SKM-1 treated with dmso at 0.1 percent for 144 hours (cell line): Measurements from ENCODE around the gene RNF135.
"Not testable (repeated sequence)": the region's sequence is repeated elsewhere in the genome, so short reads cannot be mapped to it uniquely, and the experiment has no call there.

Source experiments
- DNase-seq: peaks from one replicate; lab custom pipeline; 2025; ENCODE audit not compliant: unreplicated experiment; lab: John Stamatoyannopoulos, UW

The RNF135 gene, protein sequence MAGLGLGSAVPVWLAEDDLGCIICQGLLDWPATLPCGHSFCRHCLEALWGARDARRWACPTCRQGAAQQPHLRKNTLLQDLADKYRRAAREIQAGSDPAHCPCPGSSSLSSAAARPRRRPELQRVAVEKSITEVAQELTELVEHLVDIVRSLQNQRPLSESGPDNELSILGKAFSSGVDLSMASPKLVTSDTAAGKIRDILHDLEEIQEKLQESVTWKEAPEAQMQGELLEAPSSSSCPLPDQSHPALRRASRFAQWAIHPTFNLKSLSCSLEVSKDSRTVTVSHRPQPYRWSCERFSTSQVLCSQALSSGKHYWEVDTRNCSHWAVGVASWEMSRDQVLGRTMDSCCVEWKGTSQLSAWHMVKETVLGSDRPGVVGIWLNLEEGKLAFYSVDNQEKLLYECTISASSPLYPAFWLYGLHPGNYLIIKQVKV

DNA sequence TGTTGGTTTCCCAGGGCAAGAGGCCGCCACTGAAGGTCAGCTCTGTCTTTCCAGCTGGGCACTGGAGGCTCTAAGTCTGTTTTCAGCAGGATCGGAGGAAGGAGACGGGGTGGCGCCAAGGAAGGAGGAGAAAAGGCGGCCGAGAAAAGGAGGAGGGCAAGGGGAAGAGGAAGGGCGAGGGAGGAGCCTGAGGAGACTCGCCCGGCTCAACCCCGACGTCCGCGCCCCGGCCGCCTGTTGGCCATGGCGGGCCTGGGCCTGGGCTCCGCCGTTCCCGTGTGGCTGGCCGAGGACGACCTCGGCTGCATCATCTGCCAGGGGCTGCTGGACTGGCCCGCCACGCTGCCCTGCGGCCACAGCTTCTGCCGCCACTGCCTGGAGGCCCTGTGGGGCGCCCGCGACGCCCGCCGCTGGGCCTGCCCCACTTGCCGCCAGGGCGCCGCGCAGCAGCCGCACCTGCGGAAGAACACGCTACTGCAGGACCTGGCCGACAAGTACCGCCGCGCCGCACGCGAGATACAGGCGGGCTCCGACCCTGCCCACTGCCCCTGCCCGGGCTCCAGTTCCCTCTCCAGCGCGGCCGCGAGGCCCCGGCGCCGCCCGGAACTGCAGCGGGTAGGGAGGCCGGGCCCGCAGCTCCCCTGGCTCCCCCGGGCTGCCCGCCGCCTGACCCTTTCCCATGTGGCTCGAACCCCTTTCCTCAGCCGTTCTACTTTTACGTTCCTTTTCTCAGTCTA lies at the start of gene RNF135:
Gene RNF135, plus strand, starts transcription at position 209 of the 737 bp plus-strand sequence. Its CDS starts 35 bp downstream, at position 244.
- peak; percentile 87 for DNase-seq

DNA sequence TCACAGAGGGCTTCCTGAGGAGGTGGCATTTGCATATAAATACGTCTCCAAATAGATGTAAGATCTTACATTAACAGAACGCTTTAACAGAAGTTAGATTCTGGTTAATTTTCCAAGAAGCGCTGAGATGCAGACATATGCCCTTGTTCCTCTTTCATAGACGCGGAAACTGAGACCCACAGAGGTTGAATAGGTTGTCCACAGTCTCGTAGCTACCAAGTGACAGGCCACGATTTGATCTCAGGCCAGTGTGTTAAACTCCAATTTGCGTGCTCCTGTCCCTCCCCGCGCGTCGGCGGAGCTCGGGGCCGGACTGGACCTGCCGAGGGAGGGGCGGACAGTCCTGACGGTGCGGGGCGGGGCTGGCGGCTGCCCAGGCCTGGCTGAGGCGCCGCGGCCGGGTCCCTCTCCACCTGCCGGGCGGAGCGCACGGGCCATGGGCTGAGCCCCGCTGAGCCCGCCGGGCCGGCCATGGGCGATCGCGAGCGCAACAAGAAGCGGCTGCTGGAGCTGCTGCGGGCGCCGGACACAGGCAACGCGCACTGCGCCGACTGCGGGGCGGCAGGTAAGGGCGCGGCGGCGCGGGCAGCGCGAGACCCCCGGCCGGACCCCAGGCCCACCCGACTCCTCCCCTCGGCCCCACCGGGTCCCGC lies 49.2 kb upstream of the RNF135 start, which contains the start of gene ADAP2:
Gene ADAP2, plus strand, starts transcription at position 402 of the 653 bp plus-strand sequence. Its CDS starts 70 bp downstream, at position 472.
- no peak for DNase-seq

DNA sequence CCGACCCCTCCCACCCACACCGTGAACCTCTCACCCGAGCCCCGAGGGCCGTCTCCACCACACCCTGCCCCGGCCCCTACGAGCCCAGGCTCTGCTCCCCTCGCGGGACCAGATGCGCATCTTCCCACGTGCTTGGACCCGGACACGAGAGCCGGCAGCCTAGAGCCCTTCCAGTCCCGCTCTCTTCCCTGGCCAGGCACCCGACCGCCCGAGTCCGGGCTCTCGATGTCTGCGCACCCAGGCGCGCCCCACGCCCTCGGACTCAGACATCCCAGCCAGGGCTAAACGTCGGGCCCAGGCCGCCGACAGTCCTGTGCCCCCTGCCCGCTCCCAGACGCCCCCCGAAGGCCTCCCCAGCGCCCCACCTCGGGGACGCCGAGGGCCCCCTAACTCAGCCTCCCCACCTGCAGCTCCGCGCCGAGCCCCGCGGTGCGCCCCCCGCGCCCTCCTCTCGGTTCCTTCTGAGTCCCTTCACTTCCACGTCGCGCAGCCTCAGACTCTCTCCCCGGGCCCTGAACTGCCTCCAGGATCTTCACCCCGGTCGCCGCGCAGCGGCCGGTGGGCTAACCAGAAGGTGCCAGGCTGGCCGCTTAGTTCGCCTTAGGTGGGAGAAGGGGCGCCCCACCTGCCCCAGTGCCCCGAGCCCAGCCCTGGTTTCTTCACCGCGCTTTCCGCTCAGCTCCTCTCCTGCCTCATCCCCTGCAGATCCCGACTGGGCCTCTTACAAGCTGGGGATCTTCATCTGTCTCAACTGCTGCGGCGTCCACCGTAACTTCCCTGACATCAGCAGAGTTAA lies 48.4 kb upstream of the RNF135 start:
- no peak for DNase-seq

DNA sequence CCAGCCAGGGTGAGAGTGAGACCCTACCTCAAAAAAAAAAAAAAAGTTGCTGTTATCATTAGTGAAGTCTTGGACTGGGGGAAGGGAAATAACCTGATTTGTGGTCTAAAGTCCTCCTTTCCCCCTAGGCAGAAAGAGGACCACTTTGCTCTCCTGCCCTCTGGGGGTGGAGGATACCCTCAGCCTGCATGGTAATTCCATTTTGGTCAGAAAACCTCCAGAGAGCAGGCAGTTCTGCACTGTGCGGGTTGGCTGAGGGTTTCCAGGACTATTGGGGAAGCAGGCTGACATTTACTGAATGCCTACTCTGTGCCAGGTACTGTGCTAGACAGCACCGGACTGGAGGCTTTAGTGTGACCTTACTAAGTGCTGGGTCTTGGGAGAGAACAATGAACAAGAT lies 46.5 kb upstream of the RNF135 start:
- no peak for DNase-seq

DNA sequence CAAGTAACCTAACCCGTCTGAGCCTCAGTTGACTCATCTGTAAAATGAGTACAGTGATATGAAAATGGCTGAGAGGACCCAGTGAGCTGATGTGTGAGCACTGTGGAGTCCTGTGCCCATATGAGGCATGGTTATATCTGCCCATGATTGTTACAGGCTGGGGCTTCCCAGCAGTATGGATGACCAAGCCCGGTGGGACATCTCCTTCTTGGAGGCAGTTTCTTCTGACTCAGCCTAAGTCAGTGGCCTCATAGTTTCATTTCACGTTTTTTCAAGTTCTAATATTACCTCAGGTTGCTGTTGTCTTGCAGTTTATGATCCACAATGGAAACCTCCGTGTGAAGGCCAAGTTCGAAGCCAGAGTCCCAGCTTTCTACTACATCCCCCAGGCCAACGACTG lies 44.3 kb upstream of the RNF135 start:
- no peak for DNase-seq

DNA sequence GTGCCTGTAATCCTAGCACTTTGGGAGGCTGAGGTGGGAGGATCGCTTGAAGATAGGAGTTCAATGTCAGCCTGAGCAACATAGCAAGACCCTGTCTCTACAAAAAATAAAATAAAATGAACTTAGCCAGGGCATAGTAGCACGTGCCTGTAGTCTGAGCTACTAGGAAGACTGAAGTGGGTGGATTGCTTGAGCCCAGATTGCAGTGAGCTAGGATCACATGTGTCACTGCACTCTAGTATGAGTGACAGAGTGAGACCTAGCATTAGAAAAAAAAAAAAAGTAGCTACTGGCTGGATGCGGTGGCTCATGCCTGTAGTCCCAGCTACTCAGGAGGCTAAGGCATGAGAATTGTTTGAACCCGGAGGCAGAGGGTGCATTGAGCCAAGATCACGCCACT lies 43.1 kb upstream of the RNF135 start:
- no peak for DNase-seq

DNA sequence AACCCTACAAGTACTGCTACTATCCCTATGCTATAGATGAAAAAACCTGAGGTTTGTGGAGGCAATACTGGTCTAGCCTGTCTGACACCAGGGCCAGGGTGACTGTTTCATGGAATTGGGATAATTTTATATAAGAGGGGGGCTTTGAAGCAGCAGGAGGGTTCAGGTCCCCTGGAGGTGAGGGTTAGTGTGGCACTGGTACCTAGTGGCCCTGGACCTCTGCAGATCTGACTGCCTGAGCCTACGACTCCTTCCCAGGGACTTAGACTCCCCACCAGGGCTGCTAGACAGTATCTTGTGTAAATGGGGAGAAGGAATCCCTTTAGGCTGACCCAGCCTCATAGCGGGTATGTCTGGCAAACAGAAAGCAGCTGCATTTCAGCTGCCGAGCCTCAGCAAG lies 42.3 kb upstream of the RNF135 start:
- no peak for DNase-seq

DNA sequence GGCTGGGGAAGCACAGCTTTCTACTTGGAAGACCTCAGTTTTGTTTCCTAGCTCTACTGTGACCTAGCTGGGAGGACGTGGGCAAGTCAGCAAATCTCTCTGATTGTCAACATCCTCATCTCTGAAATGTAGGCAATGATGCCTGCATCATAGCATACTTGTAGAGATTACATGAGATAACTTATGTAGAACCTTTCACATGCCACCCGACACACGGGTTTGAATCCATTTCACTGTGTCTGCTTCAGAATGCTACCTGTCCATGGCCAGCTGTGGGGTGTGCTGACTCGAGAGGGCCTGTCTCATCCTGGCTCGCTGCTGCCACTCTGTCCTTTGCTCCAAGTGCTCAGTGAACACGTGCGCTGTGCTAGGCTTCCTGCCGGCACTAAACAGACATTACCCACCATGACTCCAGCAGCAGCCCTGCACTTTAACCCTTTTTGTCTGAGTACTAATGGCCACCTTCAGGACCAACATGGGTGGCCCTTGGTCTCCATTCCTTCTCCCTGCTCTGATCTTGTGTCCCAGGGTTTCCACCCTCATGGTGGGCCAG lies 41.7 kb upstream of the RNF135 start:
- DNase-seq: no peak

DNA sequence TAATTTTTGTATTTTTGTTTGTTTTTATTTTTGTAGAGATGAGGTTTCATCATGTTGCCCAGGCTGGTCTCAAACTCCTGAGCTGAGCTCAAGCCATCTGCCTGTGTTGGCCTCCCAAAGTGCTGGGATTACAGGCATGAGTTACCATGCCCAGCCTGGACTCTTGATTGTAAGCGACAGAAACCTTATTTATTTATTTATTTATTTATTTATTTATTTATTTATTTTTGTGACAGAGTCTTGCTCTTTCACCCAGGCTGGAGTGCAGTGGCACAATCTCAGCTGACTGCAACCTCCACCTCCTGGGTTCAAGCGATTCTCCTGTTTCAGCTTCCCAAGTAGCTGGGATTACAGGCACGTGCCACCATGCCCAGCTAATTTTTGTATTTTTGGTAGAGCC lies 41.0 kb upstream of the RNF135 start:
- DNase-seq: not testable (repeated sequence)

DNA sequence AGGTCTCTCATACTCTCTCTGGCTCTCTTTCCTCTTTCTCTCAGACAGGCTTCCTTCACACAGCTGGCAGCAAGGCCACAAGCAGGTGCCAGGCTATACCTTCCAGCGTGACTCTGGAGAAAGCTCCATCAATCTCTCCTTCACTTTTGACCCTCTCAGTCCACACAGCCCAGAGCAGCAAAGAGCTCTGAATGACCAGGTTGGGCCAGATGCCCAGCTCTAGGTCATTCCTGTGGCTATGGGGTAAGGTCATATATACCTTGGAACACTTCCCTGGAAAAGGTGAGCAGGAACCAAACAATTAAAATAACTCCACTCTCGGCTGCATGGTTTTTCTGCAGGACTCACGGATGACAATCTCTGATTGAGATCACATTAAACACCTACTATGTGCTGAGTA lies 40.3 kb upstream of the RNF135 start:
- no peak for DNase-seq

DNA sequence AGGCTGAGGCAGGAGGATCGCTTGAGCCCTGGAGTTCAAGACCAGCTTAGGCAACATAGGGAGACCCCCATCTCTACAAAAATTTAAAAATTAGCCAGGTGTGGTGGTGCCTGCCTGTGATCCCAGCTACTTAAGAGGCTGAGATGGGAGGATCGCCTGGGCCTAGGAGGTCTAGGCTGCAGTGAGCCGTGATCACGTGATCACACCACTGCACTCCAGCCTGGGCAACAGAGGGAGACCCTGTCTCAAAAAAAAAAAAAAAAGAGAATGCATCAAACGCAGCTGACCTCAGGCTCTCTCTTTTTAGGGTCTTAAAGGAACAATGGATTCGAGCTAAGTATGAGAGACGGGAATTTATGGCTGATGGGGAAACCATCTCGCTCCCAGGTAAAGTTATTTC lies 39.3 kb upstream of the RNF135 start:
- not testable (repeated sequence) for DNase-seq

DNA sequence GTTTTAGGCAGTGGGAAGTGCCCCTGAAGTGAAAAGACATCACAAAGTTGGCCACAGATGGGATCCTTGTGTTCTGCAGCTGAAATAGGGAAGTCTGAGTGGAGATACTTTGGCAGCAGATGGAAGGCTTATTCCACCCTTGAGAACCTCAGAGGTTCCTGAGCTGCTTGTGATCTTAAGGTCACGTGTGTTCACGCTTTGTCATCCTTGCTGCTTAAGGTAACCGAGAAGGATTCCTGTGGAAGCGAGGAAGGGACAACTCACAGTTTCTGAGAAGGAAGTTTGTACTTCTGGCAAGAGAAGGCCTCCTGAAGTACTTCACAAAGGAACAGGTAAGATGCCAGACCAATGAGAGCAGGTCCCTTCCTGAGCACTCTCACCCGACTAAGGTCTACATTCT lies 36.9 kb upstream of the RNF135 start:
- no peak for DNase-seq

DNA sequence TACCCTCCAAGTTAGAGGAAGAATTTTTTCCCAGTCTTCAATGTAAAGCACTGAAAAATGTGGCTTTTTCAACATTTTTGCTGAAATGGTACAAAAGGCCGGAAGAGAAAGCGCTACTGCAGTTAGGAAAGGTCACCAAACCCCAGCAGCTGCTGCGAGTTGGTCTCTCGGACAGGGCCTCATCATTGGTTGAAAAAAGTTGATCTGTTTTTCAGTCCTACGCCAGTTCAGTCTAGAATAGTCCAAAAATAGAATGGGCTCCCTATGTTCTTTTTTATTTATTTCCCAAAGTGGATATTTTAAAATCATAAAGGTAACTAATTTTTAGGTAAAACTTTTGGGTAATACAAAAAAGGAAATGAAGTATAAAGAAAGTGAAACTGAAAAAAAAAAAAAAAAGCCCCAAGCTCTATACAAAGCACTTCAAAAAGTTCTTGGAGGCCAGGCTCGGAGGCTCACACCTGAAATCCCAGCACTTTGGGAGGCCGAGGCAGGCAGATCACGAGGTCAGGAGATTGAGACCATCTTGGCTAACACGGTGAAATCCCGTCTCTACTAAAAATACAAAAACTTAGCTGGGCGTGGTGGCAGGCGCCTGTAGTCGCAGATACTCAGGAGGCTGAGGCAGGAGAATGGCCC lies 31.7 kb upstream of the RNF135 start:
- no peak for DNase-seq

DNA sequence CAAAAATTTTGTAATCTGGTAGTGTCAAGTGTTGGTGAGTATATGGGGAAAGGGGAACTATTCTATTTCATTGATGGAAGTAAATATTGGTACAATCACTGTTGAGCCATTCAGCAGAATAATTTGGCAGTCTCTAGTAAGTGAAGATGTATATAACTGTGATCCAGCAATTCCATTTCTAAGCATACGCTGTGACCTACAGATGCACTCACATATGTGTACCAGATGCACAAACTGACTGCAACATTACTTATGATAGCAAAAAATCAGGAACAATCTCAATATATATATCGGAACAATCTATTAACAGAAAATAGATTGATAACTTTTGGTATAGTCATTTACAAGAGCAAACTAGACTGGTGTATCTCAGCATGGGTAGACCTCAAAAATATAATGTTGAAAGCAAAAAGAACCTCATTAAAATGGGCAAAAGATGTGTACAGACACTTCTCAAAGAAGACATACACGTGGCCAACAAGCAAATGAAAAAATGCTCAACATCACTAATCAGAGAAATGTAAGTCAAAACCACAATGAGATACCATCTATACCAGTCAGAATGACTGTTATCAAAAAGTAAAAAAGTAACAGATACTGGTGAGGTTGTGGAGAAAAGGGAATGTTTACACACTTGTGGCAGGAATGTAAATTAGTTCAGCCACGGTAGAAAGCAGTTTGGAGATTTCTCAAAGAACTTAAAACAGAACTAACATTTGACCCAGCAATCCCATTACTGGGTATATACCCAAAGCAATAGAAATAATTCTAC lies 28.3 kb upstream of the RNF135 start:
- no peak for DNase-seq

DNA sequence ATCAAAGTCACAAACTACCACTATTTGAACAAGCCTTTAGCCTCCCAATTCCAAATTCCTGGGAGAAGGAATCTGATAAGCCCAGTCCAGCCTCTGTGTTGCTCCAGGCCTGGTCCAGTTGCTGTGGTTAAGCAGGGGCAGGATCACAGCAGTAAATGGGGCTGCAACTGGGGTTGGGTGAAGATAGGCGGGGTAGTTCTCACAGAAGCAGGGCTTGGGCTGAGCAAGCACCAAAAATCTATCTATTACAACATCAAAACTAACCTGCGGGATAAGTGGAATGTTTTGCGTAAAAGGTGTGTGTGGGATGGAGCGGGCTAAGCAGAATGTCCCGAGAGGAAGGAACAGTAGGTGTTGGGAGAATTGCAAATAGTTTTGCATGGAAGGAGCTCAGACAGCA lies 23.0 kb upstream of the RNF135 start:
- DNase-seq: no peak

DNA sequence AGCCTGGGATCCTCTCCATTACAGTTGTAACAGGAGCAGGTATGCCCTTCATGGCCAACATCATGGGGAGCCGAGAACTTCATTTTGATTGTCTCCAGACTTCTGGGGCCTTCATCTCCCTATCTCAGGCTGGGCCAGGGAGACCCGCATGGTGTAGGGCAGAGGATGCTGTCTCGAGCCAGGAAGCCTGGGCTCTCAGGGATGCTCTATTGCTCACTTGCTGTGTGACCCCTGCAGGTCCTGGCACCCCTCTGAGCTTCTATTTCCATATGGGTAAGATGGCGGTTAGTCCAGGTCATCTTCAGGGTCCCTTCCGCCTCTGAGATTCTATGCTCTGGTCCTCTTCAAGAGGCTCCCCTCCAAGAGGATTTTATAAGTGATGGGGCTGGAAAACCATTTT lies 20.6 kb upstream of the RNF135 start:
- no peak for DNase-seq

DNA sequence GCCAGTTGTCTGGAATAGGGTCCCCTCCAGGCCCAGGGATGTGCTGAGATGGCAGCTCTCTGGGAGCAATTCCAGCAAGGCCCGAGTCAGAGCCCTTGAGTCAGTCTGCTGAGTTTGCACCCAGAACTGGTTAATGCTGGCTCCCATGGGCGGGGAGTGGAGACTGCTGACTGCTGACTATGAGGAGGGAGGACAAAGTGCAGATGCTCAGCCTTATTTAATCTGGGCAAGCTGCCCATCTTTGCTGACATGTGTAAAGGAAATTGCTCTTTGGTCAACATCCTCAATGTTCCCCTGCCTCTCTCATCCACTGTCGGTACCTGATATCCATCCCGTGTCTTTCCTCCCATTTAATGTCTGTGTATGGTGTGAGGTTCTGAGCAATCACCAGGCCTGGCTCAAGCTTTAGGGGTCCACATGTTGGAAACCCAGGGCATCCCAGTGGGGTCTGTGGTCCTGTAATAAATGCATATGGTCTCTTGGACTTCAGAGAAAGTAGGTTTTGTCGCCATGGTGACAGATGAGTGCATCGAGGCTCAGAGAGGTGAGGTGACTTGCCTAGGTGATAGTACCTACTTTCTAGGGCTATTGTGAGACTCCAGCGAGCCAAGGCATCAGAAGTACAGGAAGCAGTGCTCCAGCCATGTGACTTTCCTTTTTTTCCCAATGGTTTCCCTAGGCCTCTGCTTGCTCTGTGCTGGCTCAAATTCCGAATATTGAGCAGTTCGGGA lies 20.0 kb upstream of the RNF135 start:
- DNase-seq: no peak

DNA sequence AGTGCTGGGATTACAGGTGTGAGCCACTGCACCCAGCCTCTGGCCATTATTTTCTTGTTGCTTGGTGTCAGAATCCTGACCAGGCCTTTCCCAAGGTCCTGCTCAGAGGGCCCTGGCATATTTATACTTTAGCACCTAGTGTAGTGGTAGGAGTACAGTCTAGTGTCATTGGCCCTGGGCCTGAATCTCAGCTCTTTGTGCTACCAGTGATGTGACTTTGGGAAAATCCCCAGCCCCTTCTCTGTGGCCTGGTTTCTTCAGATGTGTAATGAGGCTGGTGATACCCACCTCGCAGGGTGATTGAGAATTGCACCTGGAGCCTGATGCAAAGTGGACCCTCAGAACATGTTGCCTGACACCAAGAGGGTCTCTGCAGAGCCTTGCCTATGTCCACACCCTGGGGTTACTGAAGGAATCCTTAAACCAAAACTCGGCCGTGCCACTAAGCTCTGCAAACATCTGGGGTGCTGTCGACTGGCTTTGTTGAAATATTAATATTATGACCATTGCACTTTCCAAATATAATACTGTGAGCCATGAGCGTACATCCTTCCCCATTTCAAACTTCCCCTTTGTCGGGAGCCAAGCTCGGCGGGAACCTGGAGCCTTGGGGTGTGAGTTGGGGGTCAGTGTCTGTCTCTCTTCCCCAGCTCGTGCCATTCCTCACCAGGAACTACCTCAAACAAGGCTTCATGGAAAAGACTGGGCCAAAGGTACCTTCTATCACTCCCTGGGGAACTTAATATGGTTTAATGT lies 18.0 kb upstream of the RNF135 start:
- DNase-seq: peak; percentile 69
